MM.1S (cell line): Measurements from ENCODE around the gene DNAH9.

ENCODE experiments used
- CTCF ChIP-seq: fragments of 300-600 bp; sonication (generic); IDR thresholded peaks from 2 replicates; pipeline ENCODE4 v1.5.1; 2016; ENCODE audit warnings: antibody characterized with exemption, low read length, mixed read lengths
- EZH2 ChIP-seq: fragments of 300-600 bp; sonication (generic); optimal IDR thresholded peaks from 2 replicates; pipeline ENCODE3; 2017; ENCODE audit warnings: low read depth, mild to moderate bottlenecking, antibody characterized with exemption, low read length, mixed read lengths
- EZH2phosphoT487 ChIP-seq: fragments of 300-600 bp; sonication (generic); IDR thresholded peaks from 2 replicates; pipeline ENCODE4 v1.6.1; 2018; ENCODE audit warnings: antibody characterized with exemption, low read length

DNA sequence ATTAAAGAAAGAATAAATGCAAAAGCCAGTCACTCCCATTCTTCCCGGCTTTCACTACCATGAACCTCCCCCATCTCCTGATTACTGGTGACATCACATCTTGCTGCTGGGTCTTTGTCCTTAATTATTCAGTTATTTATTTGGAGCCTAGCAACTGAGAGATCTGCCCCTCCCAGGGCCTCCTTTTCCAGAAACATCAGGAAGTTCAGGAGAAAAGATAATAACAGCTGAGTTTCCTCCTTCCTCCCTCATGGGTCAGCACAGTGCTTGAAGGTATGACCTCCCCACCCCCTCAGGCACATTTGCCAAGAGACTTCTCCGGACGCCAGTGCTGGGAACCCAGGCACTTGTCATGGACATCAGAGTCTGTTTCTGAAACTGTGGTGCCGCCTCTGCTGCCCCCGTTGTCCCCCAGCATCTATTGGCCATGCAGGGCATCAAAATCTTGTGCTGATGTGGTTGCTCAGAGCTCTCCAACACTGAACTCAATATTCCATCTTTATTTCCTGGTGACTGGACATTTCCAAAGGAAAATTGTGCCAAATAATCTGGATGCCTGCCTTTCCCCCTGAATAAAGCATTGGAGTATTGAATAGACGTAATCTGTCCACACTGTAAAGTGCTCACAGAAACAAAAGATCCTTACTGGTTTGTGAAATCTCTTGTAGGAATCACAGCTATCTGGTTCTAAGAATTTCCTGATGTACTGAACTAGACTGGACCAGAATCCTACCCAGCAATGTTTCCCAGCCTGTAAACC lies 327.2 kb downstream of the DNAH9 start:
- TF ChIP-seq CTCF (no peak), EZH2 (no peak), EZH2phosphoT487 (no peak)
